ENCODE data around the gene C14orf119.

Gene C14orf119

DNA sequence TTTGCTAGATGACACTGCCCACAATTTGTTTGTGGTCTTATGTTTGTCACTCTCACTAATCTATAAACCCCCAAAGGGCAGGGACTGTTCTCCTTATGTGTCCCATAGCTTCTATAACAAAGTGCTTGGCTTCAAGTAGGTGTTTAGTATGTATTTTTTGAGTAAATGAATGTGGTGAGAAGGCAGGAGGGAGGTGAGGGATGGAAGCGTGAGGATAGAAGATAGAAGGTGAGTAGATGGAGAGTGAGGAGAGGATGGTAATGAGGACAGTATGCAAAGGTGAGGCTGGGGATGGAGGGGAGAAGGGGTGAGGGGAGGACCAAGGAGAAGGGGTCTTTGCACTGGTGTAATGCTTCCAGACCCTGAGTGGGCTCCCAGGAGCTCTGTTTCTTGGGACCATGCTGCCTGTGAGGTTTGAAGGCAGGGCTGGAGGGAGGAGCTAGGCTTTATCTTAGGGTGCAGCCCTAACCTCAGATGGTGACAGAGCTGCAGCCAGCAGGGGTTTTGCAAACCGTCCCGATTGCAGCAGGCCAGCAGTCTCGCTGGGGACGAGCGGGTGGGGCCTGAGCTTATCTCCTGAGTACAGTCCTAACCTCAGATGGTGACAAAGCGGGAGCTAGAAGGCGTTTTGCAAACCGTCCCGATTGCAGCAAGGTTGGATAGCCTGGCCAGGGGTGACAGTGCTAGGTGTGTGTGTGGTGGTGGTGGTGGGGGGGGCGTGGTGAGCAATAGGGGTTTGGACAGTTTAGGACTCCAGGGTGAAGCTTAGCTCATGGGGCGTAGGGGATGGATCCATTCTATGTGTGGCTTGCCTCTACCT is 17.3 kb downstream of the C14orf119 start:
- no peak for DNase-seq

DNA sequence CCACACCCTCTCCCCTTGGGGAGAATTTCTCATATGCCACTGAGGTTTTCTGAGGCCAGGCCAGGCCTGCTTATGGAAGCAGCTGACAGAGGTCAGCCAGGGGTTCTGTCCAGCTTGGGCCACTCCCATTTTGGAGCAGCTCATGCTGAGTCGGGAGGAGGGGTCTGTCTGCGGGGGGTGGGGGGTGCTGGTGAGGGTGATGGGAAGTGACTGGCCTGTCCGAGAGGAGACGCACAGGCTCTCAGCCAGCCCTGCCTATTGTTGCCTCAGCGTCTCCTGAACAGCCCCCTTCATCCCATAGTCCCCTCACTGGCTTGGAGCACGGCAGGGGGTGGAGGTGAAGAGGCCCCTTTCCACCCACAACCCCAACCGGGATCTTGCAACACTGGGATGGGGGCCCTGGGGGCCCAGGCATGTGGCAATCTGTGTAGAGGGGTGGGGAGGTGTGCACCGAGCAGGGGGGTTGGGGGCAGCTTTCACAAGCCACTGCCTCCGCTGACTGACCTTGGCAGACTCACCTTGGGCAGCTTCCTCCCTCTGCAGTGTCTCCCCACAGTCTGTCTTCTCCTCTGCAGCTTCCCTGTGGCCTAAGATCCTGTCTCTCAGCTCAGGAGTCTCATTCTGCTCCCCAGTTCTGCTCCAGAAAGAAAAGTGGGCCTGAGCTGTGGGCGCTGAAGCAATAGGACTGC is 18.3 kb downstream of the C14orf119 start:
- no peak for DNase-seq

DNA sequence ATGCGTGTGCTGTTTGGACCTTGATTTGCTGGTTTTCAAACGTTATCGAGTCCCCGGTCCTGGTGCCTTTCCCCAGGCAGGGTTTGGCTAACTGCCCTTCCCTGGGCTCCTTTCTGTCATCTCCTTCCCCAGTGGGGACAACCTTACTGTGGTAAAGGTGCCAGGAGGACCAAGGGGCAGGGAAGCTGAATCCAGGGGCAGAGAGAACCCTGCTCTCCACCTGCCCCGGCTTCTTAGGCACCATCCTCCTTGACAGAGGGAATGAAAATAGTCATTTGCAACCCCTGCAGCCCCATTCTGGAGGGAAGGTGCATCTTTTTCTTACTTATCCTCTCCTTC is 18.8 kb downstream of the C14orf119 start:
- DNase-seq = no peak

DNA sequence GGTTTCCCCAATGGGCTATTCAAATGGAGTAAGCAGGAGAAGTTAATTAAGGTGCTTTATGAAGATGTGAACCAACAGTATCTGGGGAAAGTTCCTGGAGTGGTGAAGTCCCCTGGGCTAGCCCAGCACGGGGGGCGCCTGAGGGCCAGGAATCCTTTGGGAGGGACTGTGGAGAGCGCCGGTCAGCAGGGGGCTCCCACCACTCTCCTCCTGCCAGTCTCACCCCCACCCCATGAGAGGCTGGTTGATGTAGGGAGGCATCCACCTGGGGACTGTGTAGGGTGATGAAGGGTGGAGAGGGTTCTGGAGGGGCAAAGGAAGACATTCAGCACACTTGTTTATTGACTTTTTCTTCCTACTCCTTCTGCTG is 19.3 kb downstream of the C14orf119 start:
- no peak for DNase-seq

DNA sequence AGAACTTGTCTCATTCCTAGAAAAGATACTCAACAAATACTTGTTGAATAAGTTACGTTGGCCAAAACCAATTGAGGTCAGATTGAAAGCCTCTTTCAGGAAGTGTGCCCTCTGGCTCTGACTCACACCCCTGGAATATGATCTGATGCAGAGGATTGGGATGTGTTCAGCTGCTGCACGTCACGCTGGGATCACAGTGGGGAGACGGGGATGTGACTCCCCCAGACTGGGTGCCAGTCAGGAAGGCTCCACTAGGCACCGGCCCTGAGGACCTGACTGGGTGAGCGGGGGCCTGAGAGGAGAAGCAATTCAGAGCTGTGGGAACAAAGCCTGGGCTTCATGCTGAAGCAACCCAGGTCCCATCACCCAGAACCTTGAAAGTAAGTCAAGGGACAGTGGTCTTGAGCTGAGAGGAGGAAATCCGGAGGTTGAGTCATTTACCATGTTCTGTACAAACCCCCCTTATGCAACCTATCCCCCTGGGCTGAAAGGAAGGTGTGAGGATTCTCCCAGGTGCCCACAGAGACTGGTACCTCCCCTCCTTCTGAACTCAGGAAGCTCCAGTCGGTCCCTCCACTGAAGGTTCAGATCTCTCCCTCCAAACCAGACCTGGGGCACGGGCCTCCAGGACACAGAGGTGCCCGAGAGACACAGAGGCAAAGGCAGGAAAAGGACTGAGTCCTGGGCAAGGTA is 19.9 kb downstream of the C14orf119 start:
- DNase-seq = no peak

DNA sequence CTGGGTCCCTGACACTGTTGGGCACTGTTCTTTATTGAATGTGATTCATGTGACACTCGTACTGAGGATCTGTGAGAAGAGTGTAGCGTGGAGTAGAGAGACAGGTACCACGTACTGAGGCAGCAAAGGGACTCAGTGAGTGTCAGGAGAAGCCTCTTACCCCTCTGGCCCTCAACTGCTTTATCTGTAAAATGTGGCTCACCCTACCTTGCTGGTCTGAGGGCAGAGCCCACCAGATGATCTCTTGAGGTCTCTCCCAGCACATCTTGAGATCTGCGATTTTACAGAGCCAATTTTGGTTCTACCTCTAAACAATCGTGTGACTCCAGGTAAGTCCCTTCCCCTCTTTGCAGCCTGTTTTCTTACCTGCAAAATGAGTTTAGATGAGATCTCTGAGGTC is 20.6 kb downstream of the C14orf119 start:
- DNase-seq = no peak

DNA sequence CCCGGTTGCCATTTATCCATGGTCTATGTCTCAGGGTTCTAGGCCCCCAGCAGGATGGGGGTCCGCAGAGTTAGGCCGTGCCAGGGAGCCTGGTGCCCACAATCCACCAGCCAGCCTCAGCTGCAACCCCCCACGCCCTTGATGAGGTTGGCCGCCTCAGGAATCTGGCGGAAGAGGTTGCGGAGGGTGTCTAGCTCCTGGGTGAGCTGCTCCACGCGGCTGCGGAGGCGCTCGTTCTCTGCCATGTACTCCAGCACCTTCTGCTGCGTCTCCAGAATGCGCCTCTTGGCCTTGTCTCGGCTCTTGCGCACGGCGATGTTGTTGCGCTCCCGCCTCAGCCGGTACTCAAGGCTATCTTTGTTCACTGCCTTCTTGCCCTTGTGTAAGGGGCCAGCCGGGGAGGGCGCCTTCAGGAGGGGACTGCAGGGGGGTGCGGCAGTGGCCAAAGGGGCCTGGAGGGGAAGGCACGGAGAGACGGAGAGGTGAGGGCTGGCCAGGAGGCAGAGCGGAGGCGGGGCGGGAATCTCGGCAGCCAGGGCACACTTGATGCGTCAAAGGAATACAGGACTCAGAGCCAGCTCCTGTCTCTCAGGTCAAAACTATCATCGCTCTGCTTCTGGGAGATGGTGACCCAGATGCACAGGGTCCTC is 22.2 kb downstream of the C14orf119 start:
- DNase-seq = no peak

DNA sequence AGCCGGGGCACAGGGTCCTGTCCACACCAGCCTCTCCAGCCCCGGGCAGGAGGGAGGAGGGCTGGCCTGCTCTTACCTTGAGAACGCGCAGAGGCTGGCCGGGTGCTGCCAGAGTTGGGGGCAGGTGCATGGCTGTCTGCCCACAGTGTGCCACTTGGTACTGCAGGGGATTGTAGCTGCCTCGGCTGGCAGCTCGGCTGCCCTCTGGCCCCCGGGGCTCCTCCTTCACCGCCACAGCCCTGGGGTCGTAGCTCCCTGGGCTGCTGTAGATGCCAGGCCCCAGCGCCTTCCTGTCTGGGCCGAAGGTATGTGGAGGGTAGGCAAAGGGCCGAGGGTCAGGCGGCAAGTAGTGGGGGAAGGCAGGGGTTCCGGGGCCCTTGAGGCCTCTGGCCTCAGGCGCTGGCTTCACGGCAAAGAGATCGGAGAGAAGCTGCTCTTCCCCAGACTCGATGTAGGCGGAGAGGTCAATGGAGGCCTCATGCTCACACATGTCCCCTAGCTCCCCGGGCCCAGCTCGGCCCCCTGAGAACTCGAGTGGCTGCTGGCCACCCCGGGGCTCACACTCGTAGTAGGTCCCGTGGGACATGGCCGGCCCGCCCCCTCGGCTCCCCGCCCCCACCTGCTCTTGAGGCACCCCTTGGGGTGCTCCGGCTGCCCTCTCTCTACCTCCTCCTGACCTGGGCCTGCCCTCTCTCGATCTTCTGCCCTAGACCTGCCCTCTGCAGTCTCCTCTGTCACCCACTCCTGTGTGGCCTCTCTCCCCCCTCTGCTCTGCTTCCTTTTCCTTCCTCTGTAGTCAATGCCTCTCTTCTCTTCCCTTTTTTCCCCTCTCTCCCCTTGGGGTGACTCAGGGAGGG is 23.4 kb downstream of the C14orf119 start, which contains the start of gene CEBPE:
Gene CEBPE, minus strand, starts transcription at position 750 of the 857 bp plus-strand sequence. Its CDS starts 164 bp downstream, at position 586.
- no peak for DNase-seq

DNA sequence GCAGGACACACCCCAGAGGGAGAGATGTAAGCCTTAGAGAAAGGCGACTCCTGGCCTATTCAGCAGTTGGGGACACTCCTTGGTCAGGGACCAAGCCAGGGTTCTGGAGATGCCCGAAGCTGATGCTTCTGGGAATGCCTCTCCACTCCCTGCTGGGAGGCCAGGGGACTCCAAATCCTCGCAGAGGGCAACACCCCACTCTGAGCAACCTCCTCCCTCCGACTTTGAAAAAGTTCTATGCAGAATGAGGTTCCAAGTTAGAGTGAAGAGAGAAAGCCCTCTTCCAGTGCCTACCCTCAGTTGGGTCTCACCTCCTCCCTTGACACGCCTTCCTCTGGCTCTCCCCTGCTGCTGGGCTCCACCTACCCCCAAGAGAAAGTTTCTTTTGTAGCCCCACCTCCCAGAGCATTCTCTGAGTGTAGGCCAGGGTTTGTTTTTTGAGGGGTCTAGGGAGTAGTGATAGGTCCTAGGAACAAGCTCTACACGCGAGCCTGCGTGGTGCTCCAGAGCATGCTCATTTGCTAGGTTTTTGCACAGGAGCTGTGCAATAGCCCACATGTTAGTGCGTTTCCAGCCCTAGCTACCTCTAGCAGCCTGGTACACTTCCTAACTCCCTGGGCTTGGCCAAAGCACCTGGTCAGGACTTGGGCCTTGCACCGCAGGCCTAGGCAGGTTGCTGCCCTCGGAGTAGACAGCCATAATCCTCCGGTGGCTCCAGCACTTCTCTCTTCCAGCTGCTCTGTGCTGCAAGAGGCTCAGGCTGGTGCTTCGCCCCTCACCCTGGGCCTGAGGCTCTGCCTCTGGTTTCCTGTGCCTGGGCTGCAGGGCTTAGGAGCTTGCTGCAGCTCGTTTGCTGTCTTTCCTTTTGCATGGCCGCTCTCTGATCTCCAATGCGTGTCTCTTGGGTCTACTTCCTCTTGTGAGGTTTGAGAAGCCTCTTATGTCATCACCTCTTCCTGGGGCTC is 24.3 kb downstream of the C14orf119 start:
- DNase-seq = peak; percentile 39

DNA sequence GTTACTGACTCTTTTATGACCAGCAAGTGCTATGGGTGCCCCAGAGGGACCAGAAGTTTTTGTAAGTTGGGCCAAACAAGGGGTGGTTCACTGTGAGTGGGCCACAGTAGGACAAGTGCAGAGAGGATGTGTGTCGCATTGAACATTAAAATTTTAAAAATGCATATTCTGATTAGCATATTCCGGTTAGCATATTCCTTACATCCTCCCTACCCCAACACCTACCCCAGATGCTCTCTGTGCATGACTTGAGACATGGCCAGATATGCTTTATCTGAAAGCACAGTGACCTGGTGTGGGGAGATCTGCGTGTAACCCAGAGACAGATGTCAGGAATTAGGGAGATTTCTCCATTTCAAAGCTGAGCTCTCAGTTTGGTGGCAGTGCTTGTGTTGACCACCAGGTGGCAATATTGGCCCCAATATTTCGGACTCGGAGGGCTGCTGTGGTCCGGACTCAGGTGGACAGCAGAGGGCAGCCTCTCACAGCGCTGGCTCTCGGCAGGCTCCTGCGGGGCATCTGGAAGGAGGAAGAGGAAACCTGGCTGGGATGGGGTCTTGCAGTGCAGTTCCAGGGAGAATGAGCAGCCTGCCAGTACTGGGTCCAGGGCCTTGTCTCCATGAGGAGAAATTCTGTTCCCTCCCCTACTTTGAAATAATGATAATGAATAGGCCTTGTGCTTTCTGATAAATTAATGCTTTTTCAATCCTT is 25.4 kb downstream of the C14orf119 start:
- DNase-seq = peak; percentile 78

DNA sequence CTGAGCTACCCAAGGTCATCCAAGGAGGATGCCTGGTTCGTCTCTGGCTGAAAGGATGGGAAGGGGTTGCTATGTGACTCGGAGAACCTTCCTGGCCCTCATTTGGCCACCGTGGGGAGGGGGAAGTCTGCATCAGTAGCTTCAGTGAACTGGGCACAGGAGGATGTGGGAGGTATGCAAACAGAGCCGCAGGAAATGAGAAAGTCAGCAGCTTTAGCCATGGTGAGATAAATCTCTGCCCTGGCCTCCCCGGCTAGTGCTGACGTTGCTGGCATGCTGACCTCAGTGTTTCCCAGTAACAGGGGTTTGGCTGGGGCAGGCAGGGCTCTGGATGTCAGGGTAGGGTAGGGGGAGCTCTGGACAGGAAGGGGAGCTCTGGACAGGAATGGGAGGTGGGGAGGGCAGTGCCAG is 26.1 kb downstream of the C14orf119 start:
- DNase-seq = no peak

DNA sequence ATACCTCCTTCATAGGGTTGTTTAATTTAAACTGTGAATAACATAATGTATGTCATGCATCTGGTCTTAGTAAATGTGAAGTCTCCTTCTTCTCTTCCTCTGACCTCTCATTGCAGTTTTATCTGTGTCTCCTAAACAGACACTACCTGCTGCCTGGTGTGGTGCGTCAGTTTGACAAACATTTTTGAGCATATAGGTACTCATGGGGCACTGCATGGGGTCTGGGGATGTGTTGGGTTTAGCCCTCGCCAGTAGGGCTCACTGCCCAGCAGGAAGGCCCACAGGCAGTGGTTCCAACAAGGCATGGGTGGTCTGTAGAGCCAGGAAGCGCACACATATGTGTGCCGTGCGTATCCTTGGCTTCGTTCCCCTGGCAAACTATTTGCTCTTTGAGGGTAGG is 26.8 kb downstream of the C14orf119 start:
- DNase-seq = no peak

DNA sequence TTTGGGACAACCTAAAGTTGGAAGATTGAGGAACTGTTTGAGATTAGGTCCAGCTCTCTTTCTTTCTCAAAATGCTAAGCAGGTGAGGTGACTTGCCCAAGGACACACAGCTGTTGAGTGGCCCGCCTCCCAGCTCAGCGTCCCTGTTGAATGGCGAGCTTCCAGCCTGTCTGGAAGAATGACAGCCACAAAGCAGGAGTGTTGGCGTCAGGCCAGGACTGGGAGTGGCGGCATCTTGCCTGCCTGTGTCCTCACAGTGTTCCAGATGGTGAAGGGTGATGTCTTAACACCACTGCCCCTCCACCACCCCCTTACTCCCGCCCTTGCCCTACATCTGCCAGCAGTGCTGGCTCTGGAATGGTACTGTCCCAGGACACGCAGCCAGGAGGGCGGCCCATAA is 28.1 kb downstream of the C14orf119 start:
- DNase-seq = no peak

DNA sequence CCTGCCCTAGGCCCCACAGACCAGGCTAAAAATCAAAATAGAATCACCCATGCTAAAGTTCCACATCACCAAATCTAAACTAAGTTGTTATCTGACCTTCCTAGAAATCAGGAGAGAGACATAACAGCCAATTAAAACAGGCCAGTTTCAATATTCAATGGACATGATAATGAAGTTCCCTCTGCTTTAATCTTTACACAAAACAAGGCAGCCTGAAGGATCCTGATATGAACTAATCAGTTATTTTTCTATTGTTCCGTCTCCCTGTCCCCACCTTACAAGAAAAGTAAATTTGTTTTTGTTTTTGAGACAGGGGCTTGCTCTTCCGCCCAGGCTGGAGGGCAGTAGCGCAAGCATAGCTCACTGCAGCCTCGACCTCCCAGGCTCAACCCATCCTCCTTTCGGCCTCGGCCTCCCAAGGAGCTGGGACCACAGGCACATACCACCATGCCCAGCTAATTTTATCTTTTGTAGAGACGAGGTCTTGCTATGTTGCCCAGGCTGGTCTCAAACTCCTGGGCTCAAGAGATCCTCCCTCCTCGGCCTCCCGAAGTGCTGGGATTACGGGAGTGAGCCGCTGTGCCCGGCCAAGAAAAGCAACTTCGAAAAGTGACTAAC is 29.1 kb downstream of the C14orf119 start:
- DNase-seq = no peak

DNA sequence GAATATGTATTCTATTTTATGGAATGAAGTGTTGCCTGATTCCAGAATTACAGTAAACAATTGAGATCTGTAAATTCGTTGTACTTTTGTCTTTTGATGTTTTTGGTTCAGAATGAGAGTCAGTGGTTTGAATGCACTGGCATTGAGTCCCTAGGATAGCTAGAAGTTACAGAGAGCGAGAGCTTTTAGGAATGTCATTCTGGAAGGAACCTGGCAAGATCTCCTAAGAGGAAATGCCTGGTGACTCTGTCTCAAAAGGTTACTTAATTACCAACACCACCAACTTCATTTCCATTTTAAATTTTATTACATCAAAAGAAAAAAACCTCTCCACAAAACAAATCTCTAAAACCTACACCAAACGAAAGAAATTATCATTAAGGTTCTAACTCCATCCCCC is 29.7 kb downstream of the C14orf119 start:
- no peak for DNase-seq

DNA sequence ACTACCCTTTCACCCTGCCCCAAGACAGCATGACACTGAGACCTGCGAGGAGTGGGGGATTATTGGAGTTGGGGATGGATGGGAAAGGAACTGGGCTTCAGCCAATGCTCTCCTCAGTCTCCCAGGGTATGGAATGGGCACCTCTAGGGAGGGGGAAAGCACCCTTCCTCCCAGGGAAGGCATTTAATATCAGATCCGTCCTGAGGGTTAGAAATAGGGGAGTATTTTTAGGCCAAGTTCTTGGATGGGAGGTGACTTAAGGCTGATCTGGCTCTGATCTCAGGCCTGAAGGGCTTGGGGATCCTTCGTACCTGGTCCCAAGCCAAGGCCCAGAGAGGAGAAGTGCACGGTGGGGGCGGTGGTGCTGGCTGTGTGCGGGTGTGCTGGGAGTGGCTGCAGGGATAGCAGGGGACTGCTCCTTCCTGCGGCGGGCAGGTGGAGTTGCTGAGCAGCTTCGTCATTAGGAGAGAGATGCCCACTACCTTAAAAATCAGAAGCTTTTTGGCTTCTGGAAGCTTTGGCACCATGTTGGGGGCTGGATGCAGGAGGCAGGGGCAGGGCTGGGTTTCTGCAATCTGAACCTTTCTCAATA is 30.7 kb downstream of the C14orf119 start:
- DNase-seq = no peak

DNA sequence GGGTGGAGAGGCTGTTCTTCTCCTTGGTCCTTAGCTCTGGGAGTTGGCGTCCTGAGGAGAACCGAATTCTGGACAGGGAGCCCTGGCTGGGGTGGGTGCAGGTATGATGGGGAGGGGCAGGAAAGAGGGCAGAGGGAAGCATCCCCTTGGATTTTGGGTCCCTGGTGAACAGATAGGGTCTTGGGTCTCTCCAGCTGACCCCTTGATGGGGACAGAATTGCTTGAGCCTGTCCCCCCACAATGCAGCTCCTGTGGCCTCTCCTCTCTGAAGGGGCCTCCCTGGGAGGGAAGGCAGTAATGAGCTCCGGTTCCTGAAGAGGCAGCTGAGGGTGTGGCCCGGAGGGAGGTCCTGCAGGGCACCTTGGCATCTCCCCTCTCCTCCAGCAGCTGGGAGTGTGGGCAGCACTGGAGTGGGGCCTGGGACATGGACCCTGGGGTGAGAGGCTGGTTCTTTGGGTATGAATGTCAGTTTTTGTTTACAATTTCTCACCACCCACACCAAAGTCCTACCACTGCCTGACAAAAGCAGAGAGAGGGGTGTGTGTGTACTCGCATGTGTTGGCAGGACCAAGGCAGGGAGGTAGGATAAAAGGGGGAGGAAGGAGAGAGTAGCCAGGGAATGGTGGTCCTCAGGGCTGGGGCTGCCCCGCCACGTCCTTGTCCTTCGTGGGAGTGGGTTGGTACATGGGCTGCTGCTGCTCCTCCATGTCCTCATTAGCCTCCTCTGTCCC is 31.4 kb downstream of the C14orf119 start:
- no peak for DNase-seq

DNA sequence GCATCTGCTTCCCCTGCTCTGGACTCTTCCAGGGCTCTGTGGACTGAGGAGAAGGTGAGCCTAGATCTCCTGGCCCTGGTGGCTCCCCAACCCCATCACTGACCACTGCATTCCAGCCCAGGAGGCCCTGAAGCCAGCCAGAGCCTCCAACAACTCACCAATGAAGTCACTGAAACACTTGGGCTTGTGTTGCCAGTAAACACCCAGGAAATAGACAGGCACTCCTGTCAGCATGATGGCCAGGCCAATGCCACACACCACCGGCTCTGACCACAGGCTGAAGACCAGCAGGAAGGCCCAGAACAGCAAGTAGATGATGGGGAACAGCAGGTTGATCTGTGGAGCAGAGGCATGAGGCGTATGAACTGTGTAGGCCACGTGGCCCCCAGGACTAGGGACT is 32.6 kb downstream of the C14orf119 start:
- DNase-seq = no peak

Measured in activated CD4-positive, CD25-positive, alpha-beta regulatory T cell treated with anti-CD3 and anti-CD28 coated beads, Interleukin-2, amount 50 U/mL, for 72 hours (primary cell).